Fibroblast of mammary gland (primary cell): ENCODE data around the gene ZNF618.
A peak's percentile ranks its signal among the peaks of the same experiment; 100 is the strongest.
"Not testable (repeated sequence)": the region's sequence is repeated elsewhere in the genome, so short reads cannot be mapped to it uniquely, and the experiment has no call there.

Experiments used
- DNase-seq: peaks from one replicate; pipeline ENCODE4 v3.0.0-alpha.2; 2010; ENCODE audit warnings: low read depth
- H3K4me3 ChIP-seq: 2 replicates; pipeline ENCODE4 v1.5.1; 2011; ENCODE audit warnings: low read depth, mild to moderate bottlenecking, low read length, moderate library complexity; ENCODE audit not compliant: control insufficient read depth
- TF ChIP-seq, protein P1 (sequence below): conservative IDR thresholded peaks from 2 replicates; pipeline ENCODE4 v1.5.1; 2011; ENCODE audit warnings: low read depth, low read length, inconsistent platforms; ENCODE audit not compliant: control insufficient read depth, insufficient read depth

The ZNF618 gene

DNA sequence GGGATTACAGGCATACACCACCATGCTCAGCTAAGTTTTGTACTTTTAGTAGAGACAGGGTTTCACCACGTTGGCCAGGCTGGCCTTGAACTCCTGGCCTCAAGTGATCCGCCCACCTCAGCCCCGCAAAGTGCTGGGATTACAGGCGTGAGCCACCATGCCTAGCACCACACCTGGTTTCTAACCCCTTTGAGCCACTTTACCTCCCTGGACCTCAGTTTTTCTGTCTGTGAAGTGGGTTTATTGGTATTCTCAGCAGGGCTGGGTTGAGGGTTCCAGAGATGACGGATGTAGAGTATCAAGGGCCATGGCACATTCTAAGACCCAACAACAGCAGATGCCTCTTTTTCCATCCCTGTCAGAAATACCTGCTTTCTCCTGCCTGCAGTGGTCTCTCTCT, 163.4 kb downstream of the ZNF618 start:
- DNase-seq: no peak
- TF ChIP-seq, protein P1, sequence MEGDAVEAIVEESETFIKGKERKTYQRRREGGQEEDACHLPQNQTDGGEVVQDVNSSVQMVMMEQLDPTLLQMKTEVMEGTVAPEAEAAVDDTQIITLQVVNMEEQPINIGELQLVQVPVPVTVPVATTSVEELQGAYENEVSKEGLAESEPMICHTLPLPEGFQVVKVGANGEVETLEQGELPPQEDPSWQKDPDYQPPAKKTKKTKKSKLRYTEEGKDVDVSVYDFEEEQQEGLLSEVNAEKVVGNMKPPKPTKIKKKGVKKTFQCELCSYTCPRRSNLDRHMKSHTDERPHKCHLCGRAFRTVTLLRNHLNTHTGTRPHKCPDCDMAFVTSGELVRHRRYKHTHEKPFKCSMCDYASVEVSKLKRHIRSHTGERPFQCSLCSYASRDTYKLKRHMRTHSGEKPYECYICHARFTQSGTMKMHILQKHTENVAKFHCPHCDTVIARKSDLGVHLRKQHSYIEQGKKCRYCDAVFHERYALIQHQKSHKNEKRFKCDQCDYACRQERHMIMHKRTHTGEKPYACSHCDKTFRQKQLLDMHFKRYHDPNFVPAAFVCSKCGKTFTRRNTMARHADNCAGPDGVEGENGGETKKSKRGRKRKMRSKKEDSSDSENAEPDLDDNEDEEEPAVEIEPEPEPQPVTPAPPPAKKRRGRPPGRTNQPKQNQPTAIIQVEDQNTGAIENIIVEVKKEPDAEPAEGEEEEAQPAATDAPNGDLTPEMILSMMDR: no peak
- H3K4me3 ChIP-seq: no peak overlapping the region

DNA sequence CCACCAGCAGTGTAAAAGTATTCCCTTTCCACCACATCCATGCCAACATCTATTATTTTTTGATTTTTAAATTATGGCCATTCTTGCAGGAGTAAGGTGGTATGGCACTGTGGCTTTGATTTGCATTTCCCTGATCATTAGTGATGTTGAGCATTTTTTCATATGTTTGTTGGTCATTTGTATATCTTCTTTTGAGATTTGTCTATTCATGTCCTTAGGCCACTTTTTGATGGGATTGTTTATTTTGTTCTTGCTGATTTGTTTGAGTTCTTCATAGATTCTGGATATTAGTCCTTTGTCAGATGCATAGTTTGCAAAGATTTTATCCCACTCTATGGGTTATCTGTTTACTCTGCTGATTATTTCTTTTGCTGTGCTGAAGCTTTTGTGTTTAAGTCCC, 167.6 kb downstream of the ZNF618 start:
- not testable (repeated sequence) for DNase-seq, H3K4me3 ChIP-seq

DNA sequence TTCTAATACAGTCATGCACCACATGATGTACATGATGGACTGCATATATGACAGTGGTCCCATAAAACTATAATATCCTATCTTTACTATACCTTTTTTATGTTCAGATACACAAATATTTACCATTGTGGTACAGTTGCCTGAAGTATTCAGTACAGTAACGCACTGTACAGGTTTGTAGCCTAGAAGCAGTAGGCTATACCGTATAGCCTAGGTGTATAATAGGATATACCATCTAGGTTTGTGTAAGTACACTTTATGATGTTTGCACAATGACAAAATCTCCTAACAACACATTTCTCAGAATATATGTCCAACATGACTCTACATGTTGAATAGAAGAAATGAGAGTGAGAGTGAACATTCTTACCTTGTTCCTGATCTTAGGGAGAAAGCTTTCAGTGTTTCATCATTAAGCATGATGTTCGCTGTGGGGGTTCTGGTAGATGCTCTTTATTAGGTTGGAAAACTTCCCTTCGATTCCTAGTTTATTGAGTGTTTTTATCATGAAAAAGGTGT, 170.2 kb downstream of the ZNF618 start:
- no peak overlapping the region for H3K4me3 ChIP-seq
- TF ChIP-seq, protein P1: no peak
- DNase-seq: no peak

DNA sequence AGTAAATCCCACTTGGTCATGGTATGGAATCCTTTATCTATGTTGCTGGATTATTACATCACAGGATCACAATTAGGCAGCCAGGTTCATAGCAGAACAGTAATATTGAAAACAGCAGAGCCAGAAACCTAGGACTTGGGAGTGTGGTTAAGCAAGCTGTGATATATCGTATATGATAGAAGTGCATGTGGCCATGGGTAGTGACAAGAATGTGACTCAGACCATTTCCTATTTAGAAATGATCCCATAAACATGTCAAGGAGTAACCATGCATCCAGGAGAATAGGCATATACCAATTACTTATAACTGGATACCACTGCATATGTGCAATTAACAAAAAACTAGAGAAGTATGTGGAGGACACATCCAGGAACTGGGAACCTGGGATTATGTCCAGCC, 170.8 kb downstream of the ZNF618 start:
- TF ChIP-seq, protein P1: no peak
- no peak overlapping the region for H3K4me3 ChIP-seq
- peak; percentile 39 for DNase-seq

GRCh38 chr9:114047717-114048116, 171.6 kb downstream of the ZNF618 start:
- TF ChIP-seq, protein P1: peak; percentile 22
- no peak for DNase-seq

GRCh38 chr9:114048533-114049415, 172.7 kb downstream of the ZNF618 start:
- no peak for DNase-seq
- TF ChIP-seq, protein P1: no peak
- H3K4me3 ChIP-seq: no peak overlapping the region

More at GRCh38 chr9:114047717-114048116, 171.6 kb downstream of the ZNF618 start:
- no peak overlapping the region for H3K4me3 ChIP-seq

DNA sequence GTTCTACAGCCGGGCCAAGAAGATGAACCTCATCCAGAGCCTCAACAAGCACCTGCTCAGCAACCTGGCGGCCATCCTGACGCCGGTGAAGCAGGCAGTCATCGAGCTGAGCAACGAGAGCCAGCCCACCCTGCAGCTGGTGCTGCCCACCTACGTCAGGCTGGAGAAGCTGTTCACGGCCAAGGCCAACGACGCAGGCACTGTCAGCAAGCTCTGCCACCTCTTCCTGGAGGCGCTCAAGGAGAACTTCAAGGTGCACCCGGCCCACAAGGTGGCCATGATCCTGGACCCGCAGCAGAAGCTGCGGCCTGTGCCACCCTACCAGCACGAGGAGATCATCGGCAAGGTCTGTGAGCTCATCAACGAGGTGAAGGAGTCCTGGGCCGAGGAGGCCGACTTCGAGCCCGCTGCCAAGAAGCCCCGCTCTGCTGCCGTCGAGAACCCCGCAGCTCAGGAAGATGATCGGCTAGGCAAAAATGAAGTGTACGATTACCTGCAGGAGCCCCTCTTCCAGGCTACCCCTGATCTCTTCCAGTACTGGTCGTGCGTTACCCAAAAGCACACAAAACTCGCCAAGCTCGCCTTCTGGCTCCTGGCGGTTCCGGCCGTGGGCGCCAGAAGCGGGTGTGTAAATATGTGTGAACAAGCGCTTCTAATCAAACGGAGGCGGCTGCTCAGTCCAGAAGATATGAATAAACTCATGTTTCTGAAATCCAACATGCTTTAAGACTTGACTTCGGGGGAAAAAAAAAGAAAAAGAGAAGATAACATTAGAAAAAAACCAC, 173.5 kb downstream of the ZNF618 start:
- DNase-seq: no peak
- TF ChIP-seq, protein P1: no peak
- no peak overlapping the region for H3K4me3 ChIP-seq
